GM23338 (cell line): Measurements from ENCODE around the gene DMAC2L.

ENCODE experiments used
- CREB1 ChIP-seq: fragments of 250-450 bp; sonication (Bioruptor Pico); IDR thresholded peaks from 2 replicates; pipeline ENCODE4 v1.5.0; 2020; ENCODE audit warnings: low read depth, mild to moderate bottlenecking, moderate library complexity
- EZH2 ChIP-seq: fragments of 200-600 bp; sonication (generic); IDR thresholded peaks from one replicate; pipeline ENCODE4 v1.8.0; 2017; ENCODE audit warnings: antibody characterized with exemption, mild to moderate bottlenecking, low read depth; ENCODE audit not compliant: unreplicated experiment
- EZH2phosphoT487 ChIP-seq: fragments of 200-600 bp; sonication (generic); IDR thresholded peaks from one replicate; pipeline ENCODE4 v1.8.1; 2018; ENCODE audit warnings: antibody characterized with exemption; ENCODE audit not compliant: unreplicated experiment
- JUNB ChIP-seq: IDR thresholded peaks from one replicate; pipeline ENCODE4 v1.6.1; 2016; ENCODE audit warnings: antibody characterized with exemption; ENCODE audit not compliant: unreplicated experiment
- POLR2AphosphoS5 ChIP-seq: IDR thresholded peaks from 2 replicates; pipeline ENCODE4 v1.6.1; 2016; ENCODE audit warnings: antibody characterized with exemption, low read depth
- TF ChIP-seq, protein P1 (sequence below), 2 experiments: fragments of 200-600 bp in 1 of 2; sonication (generic) in 1 of 2; conservative IDR thresholded peaks; 2 replicates each; pipeline versions ENCODE4 v1.5.1 to v1.6.1; 2016 to 2017; ENCODE audit warnings: antibody characterized with exemption in 2 of 2, low read depth in 2 of 2, mild to moderate bottlenecking in 2 of 2, moderate library complexity in 1 of 2
- TF ChIP-seq, protein P2 (sequence below): IDR thresholded peaks from one replicate; pipeline ENCODE4 v1.6.1; 2018; ENCODE audit warnings: antibody characterized with exemption; ENCODE audit not compliant: unreplicated experiment
- TF ChIP-seq, protein P3 (sequence below): IDR thresholded peaks from 2 replicates; pipeline ENCODE4 v1.6.1; 2016; ENCODE audit warnings: antibody characterized with exemption

DNA sequence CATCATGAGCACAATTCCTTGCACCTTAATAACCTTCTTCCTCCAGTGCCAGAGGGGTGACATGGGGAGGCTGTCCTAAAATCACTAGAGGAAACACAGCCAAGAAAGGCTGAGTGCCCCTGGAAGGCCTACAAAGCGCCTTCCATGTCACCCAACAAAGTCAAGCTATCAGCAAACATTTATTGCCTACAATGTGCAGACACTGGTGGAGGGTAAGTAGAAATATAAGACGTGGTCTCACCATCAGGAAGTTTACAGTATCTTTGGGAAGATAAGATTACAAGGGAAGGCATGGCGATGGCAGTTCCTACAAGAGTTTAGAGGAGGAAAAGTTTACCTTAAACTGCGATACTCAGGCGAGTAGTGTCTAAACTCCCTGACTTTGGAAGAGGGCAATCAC is 27.9 kb downstream of the DMAC2L start:
- no peak for TF ChIP-seq CREB1 (CRISPR knock-in tag)
- TF ChIP-seq, protein P1, sequence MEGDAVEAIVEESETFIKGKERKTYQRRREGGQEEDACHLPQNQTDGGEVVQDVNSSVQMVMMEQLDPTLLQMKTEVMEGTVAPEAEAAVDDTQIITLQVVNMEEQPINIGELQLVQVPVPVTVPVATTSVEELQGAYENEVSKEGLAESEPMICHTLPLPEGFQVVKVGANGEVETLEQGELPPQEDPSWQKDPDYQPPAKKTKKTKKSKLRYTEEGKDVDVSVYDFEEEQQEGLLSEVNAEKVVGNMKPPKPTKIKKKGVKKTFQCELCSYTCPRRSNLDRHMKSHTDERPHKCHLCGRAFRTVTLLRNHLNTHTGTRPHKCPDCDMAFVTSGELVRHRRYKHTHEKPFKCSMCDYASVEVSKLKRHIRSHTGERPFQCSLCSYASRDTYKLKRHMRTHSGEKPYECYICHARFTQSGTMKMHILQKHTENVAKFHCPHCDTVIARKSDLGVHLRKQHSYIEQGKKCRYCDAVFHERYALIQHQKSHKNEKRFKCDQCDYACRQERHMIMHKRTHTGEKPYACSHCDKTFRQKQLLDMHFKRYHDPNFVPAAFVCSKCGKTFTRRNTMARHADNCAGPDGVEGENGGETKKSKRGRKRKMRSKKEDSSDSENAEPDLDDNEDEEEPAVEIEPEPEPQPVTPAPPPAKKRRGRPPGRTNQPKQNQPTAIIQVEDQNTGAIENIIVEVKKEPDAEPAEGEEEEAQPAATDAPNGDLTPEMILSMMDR (conservative IDR thresholded peaks at IDR 0.05; ENCODE audit: low read depth in 2 of 2) = no peak
- TF ChIP-seq POLR2AphosphoS5 = no peak
- TF ChIP-seq, protein P2, sequence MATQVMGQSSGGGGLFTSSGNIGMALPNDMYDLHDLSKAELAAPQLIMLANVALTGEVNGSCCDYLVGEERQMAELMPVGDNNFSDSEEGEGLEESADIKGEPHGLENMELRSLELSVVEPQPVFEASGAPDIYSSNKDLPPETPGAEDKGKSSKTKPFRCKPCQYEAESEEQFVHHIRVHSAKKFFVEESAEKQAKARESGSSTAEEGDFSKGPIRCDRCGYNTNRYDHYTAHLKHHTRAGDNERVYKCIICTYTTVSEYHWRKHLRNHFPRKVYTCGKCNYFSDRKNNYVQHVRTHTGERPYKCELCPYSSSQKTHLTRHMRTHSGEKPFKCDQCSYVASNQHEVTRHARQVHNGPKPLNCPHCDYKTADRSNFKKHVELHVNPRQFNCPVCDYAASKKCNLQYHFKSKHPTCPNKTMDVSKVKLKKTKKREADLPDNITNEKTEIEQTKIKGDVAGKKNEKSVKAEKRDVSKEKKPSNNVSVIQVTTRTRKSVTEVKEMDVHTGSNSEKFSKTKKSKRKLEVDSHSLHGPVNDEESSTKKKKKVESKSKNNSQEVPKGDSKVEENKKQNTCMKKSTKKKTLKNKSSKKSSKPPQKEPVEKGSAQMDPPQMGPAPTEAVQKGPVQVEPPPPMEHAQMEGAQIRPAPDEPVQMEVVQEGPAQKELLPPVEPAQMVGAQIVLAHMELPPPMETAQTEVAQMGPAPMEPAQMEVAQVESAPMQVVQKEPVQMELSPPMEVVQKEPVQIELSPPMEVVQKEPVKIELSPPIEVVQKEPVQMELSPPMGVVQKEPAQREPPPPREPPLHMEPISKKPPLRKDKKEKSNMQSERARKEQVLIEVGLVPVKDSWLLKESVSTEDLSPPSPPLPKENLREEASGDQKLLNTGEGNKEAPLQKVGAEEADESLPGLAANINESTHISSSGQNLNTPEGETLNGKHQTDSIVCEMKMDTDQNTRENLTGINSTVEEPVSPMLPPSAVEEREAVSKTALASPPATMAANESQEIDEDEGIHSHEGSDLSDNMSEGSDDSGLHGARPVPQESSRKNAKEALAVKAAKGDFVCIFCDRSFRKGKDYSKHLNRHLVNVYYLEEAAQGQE = no peak
- no peak for TF ChIP-seq EZH2
- no peak for TF ChIP-seq EZH2phosphoT487
- TF ChIP-seq JUNB = no peak
- TF ChIP-seq, protein P3, sequence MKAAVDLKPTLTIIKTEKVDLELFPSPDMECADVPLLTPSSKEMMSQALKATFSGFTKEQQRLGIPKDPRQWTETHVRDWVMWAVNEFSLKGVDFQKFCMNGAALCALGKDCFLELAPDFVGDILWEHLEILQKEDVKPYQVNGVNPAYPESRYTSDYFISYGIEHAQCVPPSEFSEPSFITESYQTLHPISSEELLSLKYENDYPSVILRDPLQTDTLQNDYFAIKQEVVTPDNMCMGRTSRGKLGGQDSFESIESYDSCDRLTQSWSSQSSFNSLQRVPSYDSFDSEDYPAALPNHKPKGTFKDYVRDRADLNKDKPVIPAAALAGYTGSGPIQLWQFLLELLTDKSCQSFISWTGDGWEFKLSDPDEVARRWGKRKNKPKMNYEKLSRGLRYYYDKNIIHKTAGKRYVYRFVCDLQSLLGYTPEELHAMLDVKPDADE = no peak
